DOHH2 (cell line): ENCODE data around the gene POFUT2.

Source experiments
- H3F3A ChIP-seq: fragments of 200-600 bp; sonication (generic), shearing (Covaris generic); 2 replicates; pipeline ENCODE4 v1.6.0; 2016; ENCODE audit warnings: antibody characterized with exemption, mild to moderate bottlenecking; ENCODE audit not compliant: control insufficient read depth, insufficient read depth
- H3K27ac ChIP-seq: fragments of 200-600 bp; sonication (generic); 2 replicates; pipeline ENCODE4 v1.5.1; 2014; ENCODE audit warnings: low read depth, mild to moderate bottlenecking, low read length, moderate library complexity
- H3K27me3 ChIP-seq: fragments of 200-600 bp; sonication (generic); 2 replicates; pipeline ENCODE4 v1.6.1; 2014; ENCODE audit warnings: mild to moderate bottlenecking, low read length, mixed read lengths; ENCODE audit not compliant: control insufficient read depth
- H3K36me3 ChIP-seq: fragments of 200-600 bp; sonication (generic); 2 replicates; pipeline ENCODE4 v1.6.1; 2014; ENCODE audit warnings: mild to moderate bottlenecking, low read length, moderate library complexity, mixed read lengths; ENCODE audit not compliant: control insufficient read depth
- H3K4me1 ChIP-seq: fragments of 200-600 bp; sonication (generic); 2 replicates; pipeline ENCODE4 v1.6.1; 2014; ENCODE audit warnings: mild to moderate bottlenecking, low read length, mixed read lengths; ENCODE audit not compliant: control insufficient read depth
- H3K4me2 ChIP-seq: fragments of 200-600 bp; sonication (generic); 2 replicates; pipeline ENCODE4 v1.6.0; 2014; ENCODE audit warnings: mild to moderate bottlenecking, low read length, moderate library complexity
- H3K4me3 ChIP-seq: fragments of 200-600 bp; sonication (generic); 2 replicates; pipeline ENCODE4 v1.5.1; 2014; ENCODE audit warnings: mild to moderate bottlenecking, low read length, mixed read lengths
- H3K79me2 ChIP-seq: fragments of 200-600 bp; sonication (generic); 2 replicates; pipeline ENCODE4 v1.6.1; 2014; ENCODE audit warnings: mild to moderate bottlenecking, low read length, mixed read lengths; ENCODE audit not compliant: control insufficient read depth
- H3K9me2 ChIP-seq: fragments of 200-600 bp; sonication (generic); replicated peaks from 2 replicates; pipeline ENCODE4 v1.6.1; 2014; ENCODE audit warnings: mild to moderate bottlenecking, low read length, mixed read lengths; ENCODE audit not compliant: control insufficient read depth
- H3K9me3 ChIP-seq: fragments of 200-600 bp; sonication (generic); 2 replicates; pipeline ENCODE4 v1.6.1; 2014; ENCODE audit warnings: antibody characterized with exemption, low read length, mixed read lengths; ENCODE audit not compliant: control insufficient read depth, insufficient read depth
- H4K20me1 ChIP-seq: fragments of 200-600 bp; sonication (generic); 2 replicates; pipeline ENCODE4 v1.6.0; 2014; ENCODE audit warnings: low read depth, mild to moderate bottlenecking, antibody characterized with exemption, low read length, moderate library complexity; ENCODE audit not compliant: control insufficient read depth, insufficient read depth
- CTCF ChIP-seq: fragments of 200-600 bp; sonication (generic); IDR thresholded peaks from one replicate; pipeline ENCODE4 v1.5.1; 2014; ENCODE audit warnings: antibody characterized with exemption, mild to moderate bottlenecking, low read depth, low read length; ENCODE audit not compliant: poor library complexity, severe bottlenecking
- EZH2phosphoT487 ChIP-seq: fragments of 200-600 bp; sonication (generic); IDR thresholded peaks from 2 replicates; pipeline ENCODE4 v1.6.1; 2017; ENCODE audit warnings: borderline replicate concordance, mild to moderate bottlenecking, antibody characterized with exemption, low read length, moderate library complexity, mixed read lengths

Gene POFUT2

DNA sequence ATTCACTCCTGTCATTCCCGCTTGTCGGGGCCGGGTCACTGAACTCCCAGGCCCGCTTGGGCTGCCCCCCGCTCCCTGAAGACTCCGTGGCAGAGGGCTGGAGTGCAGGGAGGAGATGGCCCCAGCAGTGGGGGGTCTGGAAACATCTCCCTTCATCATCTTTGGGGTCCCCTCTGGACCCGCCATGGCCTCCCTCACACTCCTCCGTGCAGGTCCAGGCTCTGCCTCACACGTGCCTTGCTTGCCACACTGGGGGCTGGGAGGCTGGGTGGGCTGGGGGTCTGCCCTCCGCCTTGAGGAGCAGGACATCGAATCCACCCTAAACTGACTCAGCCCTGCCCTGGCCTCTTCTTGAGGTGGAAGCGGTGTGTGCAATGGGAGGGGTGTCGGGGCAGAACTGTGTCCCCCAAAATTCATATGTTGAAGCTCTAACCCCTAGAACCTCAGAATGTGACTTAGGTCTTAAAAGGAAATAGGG lies 35.2 kb downstream of the POFUT2 start:
- Histone ChIP-seq H3K9me3 (no peaks in the 10 kb centered on the region), H3K79me2 (no peaks in the 10 kb centered on the region), H3K27me3 (no peaks in the 10 kb centered on the region), H3K36me3 (no peaks in the 10 kb centered on the region), H3K9me2 (no peaks in the 10 kb centered on the region), H3K4me2 (no peak overlapping the region), H3K27ac (no peak overlapping the region), H3F3A (no peaks in the 10 kb centered on the region), H4K20me1 (no peaks in the 10 kb centered on the region), H3K4me1 (peaks cover 6% of the 10 kb centered on the region; the same call in 1 of the 2 replicates), H3K4me3 (no peak overlapping the region)
- no peak for TF ChIP-seq EZH2phosphoT487
- no peak for TF ChIP-seq CTCF

- TF ChIP-seq CTCF (no peak), EZH2phosphoT487 (no peak)
- no peak overlapping the region for H3K27ac ChIP-seq
- no peaks in the 10 kb centered on the region for H3K9me3 ChIP-seq
- no peaks in the 10 kb centered on the region for H3K36me3 ChIP-seq
- H3K79me2 ChIP-seq, result no peaks in the 10 kb centered on the region
- no peak overlapping the region for H3K4me3 ChIP-seq
- H4K20me1 ChIP-seq, result no peaks in the 10 kb centered on the region
- H3K4me2 ChIP-seq, result no peak overlapping the region
- peaks cover 6% of the 10 kb centered on the region; the same call in 1 of the 2 replicates for H3K4me1 ChIP-seq
- no peaks in the 10 kb centered on the region for H3K9me2 ChIP-seq
- H3F3A ChIP-seq, result no peaks in the 10 kb centered on the region
- no peaks in the 10 kb centered on the region for H3K27me3 ChIP-seq
Measured at GRCh38 chr21:45251635-45252447, 35.9 kb downstream of the POFUT2 start.

- Histone ChIP-seq H3K27ac (no peak overlapping the region), H3F3A (no peaks in the 10 kb centered on the region), H3K9me2 (no peaks in the 10 kb centered on the region), H3K4me1 (peaks cover 6% of the 10 kb centered on the region; the same call in 1 of the 2 replicates), H4K20me1 (no peaks in the 10 kb centered on the region), H3K9me3 (no peaks in the 10 kb centered on the region), H3K36me3 (no peaks in the 10 kb centered on the region), H3K4me3 (no peak overlapping the region), H3K27me3 (no peaks in the 10 kb centered on the region), H3K4me2 (no peak overlapping the region), H3K79me2 (no peaks in the 10 kb centered on the region)
- TF ChIP-seq CTCF, result no peak
- TF ChIP-seq EZH2phosphoT487, result no peak
Measured at GRCh38 chr21:45250914-45251634, 36.6 kb downstream of the POFUT2 start.
